ENCODE data around the gene GMPS. TPM values are rescaled to one million over a fixed set of nuclear protein-coding genes. Genes with fewer than 3 reads are reported as not detected.
A peak's percentile ranks its signal among the peaks of the same experiment; 100 is the strongest.

GMPS gene
- total RNA-seq, 1 experiment from 2014 or later: 185 TPM

DNA sequence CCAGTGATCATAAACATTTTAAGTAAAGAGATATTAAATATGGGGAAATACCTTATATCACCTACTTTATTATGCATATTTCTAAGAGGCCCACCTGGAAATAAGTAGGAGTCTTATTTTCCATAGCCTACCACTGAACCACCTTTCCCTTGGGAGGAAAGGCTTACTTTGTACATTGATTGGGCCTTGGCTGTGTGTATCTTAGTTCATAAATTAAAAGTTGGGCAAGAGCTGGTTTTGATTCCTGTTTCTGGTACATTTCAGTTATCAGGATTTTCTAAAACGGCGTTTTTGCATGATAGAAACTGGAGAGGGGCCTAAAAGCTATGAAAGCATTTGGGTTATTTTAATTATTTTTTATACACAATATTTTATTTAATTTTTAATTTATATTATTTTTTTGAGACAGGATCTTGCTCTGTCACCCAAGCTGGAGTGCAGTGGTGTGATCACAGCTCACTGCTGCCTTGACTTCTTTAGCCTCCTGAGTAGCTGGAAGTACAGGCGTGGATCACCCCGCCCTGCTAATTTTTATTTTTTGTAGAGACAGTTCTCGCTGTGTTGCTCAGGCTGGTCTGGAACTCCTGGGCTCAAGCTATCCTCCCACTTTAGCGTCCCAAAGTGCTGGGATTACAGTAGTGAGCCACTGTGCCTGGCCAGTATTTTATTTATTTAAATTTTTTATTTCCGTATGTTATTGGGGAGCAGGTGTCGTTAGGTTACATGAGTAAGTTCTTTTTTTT is 2.6 kb downstream of the GMPS start:
- POLR2A ChIA-PET (ENCODE audit: low non-redundant PET): no interaction called here
- intact Hi-C loops (cut with micrococcal nuclease; ENCODE audit: unreplicated experiment): no loop called here
- TF ChIP-seq EZH2 (IDR thresholded peaks at IDR 0.05; ENCODE audit: borderline replicate concordance, low read depth, low read length, poor library complexity, severe bottlenecking): no peak
- TF ChIP-seq, protein P1, sequence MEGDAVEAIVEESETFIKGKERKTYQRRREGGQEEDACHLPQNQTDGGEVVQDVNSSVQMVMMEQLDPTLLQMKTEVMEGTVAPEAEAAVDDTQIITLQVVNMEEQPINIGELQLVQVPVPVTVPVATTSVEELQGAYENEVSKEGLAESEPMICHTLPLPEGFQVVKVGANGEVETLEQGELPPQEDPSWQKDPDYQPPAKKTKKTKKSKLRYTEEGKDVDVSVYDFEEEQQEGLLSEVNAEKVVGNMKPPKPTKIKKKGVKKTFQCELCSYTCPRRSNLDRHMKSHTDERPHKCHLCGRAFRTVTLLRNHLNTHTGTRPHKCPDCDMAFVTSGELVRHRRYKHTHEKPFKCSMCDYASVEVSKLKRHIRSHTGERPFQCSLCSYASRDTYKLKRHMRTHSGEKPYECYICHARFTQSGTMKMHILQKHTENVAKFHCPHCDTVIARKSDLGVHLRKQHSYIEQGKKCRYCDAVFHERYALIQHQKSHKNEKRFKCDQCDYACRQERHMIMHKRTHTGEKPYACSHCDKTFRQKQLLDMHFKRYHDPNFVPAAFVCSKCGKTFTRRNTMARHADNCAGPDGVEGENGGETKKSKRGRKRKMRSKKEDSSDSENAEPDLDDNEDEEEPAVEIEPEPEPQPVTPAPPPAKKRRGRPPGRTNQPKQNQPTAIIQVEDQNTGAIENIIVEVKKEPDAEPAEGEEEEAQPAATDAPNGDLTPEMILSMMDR (conservative IDR thresholded peaks at IDR 0.05; ENCODE audit: low read depth, low read length): no peak
- peak overlapping the region; percentile 100 for H3K4me3 ChIP-seq (ENCODE audit: low read depth, low read length, poor library complexity, severe bottlenecking)
- peaks cover 10% of the 10 kb centered on the region for H3K4me1 ChIP-seq (ENCODE audit: insufficient read depth, low read length, poor library complexity, severe bottlenecking)
- no peak for DNase-seq (ENCODE audit: low spot score)
- no peaks in the 10 kb centered on the region for H3K36me3 ChIP-seq (ENCODE audit: insufficient read depth, low read length, poor library complexity, severe bottlenecking)
- H3K9me3 ChIP-seq (ENCODE audit: low read depth, low read length, poor library complexity, severe bottlenecking): no peaks in the 10 kb centered on the region
- BruUV-seq (replicated peaks): no TSS peak
- no peaks in the 10 kb centered on the region for H3K27me3 ChIP-seq (replicated peaks; ENCODE audit: insufficient read depth, low read depth, low read length, poor library complexity)
- CTCF ChIA-PET: no interaction called here
- H3K27ac ChIP-seq (ENCODE audit: low read depth, low read length, poor library complexity, severe bottlenecking): no peak overlapping the region

DNA sequence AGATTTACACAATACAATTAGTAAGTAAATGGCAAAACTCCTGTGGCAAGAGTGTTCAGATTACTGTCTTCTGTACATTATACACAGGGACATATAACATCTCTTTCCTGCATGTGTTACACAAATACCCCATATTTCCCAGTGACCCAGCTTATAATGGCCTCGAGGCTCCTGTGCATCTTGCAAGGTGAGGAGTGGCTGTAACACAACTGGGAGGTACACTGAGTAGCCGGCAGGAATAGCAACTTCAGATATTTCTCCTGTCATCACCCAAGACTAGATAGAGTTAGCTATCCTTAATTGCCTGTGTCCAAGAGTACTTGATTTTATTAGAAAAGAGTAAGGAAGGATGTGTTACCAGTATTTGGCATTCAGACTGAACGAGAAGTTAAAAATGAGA is 5.6 kb downstream of the GMPS start:
- H3K9me3 ChIP-seq (ENCODE audit: low read depth, low read length, poor library complexity, severe bottlenecking): no peaks in the 10 kb centered on the region
- no TSS peak for BruUV-seq (replicated peaks)
- no peak for DNase-seq (ENCODE audit: low spot score)
- ChIA-PET POLR2A (ENCODE audit: low non-redundant PET) (no interaction called here), CTCF (no interaction called here)
- H3K27me3 ChIP-seq (replicated peaks; ENCODE audit: insufficient read depth, low read depth, low read length, poor library complexity): no peaks in the 10 kb centered on the region
- no peak overlapping the region for H3K4me3 ChIP-seq (ENCODE audit: low read depth, low read length, poor library complexity, severe bottlenecking)
- intact Hi-C loops (cut with micrococcal nuclease; ENCODE audit: unreplicated experiment): no loop called here
- no peak overlapping the region for H3K27ac ChIP-seq (ENCODE audit: low read depth, low read length, poor library complexity, severe bottlenecking)
- TF ChIP-seq, protein P1 (conservative IDR thresholded peaks at IDR 0.05; ENCODE audit: low read depth, low read length): no peak
- no peak for TF ChIP-seq EZH2 (IDR thresholded peaks at IDR 0.05; ENCODE audit: borderline replicate concordance, low read depth, low read length, poor library complexity, severe bottlenecking)
- H3K36me3 ChIP-seq (ENCODE audit: insufficient read depth, low read length, poor library complexity, severe bottlenecking): no peaks in the 10 kb centered on the region
- peaks cover 6% of the 10 kb centered on the region for H3K4me1 ChIP-seq (ENCODE audit: insufficient read depth, low read length, poor library complexity, severe bottlenecking)

DNA sequence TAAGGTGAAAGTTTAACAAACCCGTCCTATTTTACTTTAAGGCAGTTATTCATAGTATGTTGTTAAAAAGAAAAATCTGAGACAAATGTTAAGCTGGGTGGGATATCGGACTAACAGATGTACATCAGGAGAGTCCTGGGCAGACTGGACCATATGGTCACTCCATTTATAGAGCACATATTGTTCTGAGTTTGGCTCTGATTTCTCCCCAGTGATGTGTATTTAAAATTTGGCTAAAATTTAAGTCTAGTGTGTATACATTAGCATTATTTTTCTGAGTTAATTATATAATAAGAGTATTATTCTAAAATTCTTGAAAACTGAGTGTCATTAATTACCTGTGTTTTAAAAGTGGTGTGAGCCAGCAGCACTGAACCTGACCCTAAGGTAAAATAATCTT is 6.1 kb downstream of the GMPS start:
- Histone ChIP-seq H3K9me3 (ENCODE audit: low read depth, low read length, poor library complexity, severe bottlenecking) (no peaks in the 10 kb centered on the region), H3K27ac (ENCODE audit: low read depth, low read length, poor library complexity, severe bottlenecking) (no peak overlapping the region), H3K4me1 (ENCODE audit: insufficient read depth, low read length, poor library complexity, severe bottlenecking) (peaks cover 6% of the 10 kb centered on the region), H3K4me3 (ENCODE audit: low read depth, low read length, poor library complexity, severe bottlenecking) (no peak overlapping the region), H3K27me3 (replicated peaks; ENCODE audit: insufficient read depth, low read depth, low read length, poor library complexity) (no peaks in the 10 kb centered on the region), H3K36me3 (ENCODE audit: insufficient read depth, low read length, poor library complexity, severe bottlenecking) (no peaks in the 10 kb centered on the region)
- no peak for DNase-seq (ENCODE audit: low spot score)
- no TSS peak for BruUV-seq (replicated peaks)
- TF ChIP-seq, protein P1 (conservative IDR thresholded peaks at IDR 0.05; ENCODE audit: low read depth, low read length): no peak
- TF ChIP-seq EZH2 (IDR thresholded peaks at IDR 0.05; ENCODE audit: borderline replicate concordance, low read depth, low read length, poor library complexity, severe bottlenecking): no peak
- intact Hi-C loops (cut with micrococcal nuclease; ENCODE audit: unreplicated experiment): no loop called here
- ChIA-PET CTCF (no interaction called here), POLR2A (ENCODE audit: low non-redundant PET) (no interaction called here)
